T-helper 2 cell treated with Interferon-gamma antibody and Interleukin-4, amounts not matched to agents 100 ng/mL and 5 ng/mL, for 36 hours (primary cell): Measurements from ENCODE around the gene MRPS11. TPM values are rescaled to one million over a fixed set of nuclear protein-coding genes. Genes with fewer than 3 reads are reported as not detected.
"Not testable (repeated sequence)": the region's sequence is repeated elsewhere in the genome, so short reads cannot be mapped to it uniquely, and the experiment has no call there.

Experiments used
- intact Hi-C: fragments of 100-400 bp; cut with micrococcal nuclease; formaldehyde crosslinking; loops from one replicate; pipeline ENCODE4 v1.15.1; 2023
- total RNA-seq: library from RNA; stranded (reverse); gene quantifications from 2 replicates; pipeline ENCODE4 v1.2.3, GENCODE V29; 2022

Gene MRPS11
- total RNA-seq, 1 donor from 2014 or later = 53.5 TPM

DNA sequence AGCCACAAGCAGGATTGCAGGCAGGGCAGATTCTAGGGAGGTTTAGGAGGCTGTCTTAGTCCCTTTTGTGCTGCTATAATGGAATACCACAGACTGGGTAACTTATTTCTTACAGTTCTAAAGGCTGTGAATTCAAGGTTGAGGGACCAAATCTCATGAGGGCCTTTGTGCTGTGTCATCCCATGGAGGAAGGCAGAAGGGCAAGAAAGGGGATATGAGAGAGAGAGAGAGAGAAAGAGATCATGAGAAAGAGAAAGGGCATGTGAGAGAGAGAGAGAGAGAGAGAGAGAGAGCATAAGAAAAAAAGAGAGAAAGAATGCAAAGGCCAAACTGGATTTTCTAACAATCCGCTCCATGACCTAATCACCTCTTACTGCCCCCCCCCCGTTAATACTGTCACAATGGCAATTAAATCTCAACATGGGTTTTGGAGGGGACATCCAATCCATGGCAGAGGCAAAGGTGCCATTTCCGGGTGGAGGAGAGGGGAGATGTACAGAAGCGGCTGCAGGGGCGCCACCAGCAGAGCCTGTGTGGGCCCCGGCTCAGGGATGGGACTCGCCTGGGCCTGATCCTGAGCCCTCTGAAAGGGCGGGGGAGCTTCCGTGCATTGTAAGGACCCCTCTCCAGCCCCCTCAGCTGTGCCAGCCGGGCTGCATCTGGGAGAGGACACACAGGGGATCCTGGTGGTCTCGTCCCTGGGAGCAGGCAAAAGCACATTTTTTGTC lies 20.5 kb downstream of the MRPS11 start:
- intact Hi-C loops = no loop called here

DNA sequence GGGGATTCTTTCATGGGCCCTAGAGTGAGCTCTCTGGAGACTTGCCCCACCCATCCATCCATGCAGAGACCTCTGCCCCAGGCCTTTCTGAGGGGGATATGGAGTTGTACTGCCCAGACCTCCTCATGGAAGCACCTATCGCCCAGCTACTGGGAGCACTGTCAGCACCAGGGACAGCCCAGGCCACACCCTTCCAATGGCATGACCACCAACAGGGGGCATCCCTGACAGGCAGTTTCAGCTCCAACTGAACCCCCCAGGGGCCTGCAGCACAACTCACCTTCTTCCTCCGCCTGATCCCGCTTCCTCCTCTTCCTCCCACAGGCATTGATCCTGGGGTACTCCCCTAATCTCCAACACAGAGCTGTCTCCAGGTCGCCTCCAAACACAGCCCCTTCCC lies 21.8 kb downstream of the MRPS11 start:
- intact Hi-C loops = no loop called here

DNA sequence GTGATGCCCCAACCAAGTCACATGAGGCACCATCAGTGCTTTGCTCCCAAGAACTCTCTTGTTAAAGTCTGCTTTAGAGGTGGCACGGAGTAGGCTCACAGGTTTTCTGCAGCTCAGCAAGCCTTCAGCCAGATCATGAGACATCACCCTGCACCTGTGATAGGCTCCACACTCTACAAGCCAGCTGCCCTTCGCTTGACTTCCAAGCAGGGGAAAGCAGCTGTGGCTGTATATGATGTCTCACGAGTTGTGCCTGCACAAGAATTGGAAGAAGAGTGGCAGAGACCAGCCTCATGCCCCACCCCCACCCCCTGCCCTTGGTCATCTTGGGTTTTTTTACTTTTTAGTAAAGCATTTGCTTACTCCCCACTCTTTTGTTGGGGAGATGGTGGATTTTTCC lies 22.5 kb downstream of the MRPS11 start:
- intact Hi-C loops = no loop called here

DNA sequence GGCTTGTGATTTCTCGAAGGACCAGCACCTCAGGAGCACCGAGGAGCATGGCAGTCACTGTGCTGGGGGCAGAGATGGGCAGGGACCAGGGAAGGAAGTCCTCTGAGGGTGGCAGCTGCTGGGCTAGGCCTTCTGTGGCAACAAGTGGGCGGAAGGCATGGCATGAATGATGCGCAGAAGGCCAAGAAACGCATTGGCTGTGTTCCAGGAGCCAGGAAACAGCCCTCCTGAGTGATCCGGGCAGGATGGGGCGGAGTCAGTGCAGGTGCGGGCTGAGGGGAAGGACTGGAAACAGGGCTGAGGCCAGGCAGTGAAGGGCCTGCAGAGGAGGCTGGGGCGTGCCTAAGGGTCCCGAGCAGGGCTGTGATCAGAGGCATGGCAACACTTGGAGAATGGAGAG lies 23.6 kb downstream of the MRPS11 start:
- intact Hi-C loops = no loop called here

DNA sequence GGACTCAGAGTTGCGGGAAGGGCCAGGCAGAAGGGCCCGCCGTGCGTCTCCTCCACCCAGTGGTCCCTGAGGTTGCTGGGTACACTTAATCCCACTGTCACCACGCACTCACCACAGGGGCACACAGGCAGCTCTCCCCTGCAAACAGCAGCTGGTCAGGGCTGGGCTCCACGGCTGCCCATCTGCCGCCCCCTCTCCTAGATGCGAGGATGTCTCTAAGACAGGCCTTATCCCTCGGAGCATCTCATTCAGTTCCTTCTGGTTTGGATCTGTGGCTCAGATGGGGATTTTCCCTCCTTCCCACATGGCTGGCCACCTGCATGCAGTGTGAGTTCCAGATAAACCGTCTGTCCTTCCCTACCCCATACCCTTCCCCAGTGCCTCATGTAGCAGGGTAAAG lies 26.3 kb downstream of the MRPS11 start:
- intact Hi-C loops = no loop called here

DNA sequence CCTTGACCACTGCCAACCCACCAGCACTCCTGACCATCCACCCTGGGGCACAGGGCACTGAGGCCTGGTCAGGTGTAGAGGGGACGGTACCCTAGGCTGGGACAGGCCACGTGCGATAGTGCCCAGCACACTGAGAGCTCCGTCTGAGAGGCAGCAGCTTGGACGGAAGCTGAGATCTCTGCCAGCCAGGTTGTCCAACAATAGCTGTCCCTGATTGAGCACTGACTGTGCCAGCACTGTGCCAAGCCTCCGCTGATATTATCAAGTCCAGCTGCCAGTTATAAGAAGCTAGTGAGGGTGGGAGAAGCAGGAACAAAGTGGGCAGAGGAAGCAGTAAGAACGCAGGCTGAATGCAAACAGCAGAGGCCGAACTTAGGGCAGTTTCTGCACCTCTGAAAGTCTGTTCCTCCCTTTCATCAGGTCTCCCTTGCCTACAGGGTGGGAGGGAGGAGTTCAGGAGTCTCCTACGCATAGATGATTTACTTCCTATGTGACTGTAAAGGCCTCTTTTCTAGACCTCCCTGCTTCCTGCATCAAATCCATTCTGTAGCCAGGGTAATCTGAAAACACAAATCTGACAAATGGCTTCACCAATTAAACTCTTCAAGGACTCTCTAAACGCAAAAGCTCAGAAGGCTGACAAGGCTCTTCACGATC lies 29.7 kb downstream of the MRPS11 start:
- intact Hi-C loops = no loop called here

DNA sequence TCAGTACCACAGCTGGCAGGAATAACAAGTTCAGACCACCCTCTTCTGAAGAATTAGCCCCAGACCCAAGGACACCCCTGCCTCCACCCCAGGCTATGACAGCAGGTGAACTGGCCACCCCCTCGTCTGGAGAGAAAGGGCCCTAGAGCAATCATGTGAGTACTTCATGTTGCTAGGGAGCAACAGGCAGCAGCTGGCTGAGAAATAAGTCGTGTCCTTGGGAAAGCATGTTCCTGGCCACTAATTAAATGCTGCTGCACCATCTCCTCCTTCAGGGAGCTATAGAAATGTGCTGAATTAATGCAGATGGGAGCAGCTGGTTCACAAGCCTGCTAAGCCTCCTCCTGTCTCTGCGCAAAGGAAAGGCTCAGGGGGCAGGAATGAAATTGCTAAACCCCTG lies 31.5 kb downstream of the MRPS11 start:
- intact Hi-C loops = no loop called here

DNA sequence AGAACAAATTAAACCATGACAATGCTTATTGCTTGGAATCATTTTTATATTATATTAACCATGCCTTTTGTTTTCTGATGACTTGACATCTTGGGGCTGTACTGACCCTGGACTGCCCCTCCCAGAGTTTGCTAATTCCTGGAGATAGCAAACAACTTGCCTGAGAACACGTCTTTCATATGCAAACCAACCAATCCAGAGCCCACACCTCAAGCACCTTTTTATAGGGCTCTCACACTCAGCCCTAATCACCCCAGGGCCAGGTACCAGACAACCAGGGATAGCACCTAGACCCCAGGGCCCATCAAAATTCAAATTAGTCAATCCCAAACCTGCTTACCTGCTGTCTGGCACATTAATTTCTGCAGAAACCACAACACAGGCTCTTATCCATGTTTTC lies 36.9 kb downstream of the MRPS11 start:
- intact Hi-C loops = no loop called here

DNA sequence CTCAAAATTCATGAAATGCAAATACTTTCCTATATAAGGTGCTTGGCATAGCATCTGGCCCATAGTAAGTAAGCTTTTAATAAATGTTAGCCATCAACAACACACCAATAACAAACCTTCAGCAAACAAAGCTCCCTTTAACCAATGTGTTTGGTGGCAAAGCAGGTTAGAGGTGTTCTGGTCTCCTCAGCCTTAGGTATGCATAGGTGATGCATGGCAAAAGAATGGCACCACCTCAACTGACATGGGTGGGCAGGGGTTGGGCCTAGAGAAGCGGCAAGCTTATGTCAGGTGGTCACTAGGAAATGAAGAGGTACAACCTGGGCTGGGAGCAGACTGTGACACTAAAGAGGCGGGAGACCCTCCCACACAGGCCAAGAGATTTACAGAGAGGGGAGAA lies 38.2 kb downstream of the MRPS11 start:
- intact Hi-C loops = no loop called here

DNA sequence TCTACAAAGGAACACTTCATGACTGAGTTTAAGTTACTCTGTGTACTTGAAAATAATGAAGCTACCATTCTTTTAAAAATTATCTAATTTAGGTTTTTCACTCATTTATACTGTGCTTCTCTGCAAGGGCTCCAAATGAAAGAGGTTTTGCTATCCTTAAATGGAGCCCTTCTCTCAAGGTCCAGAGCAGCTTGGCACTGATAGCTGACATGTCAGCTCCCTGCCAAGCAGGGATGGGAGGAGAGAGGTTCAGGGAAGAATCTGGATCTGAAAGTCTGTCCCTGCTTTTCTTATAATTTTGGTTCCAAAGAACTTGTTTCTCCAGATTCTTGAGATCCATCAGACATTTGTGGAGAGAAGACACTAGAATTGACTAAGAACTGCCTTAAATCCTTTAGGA lies 39.1 kb downstream of the MRPS11 start:
- intact Hi-C loops = no loop called here

DNA sequence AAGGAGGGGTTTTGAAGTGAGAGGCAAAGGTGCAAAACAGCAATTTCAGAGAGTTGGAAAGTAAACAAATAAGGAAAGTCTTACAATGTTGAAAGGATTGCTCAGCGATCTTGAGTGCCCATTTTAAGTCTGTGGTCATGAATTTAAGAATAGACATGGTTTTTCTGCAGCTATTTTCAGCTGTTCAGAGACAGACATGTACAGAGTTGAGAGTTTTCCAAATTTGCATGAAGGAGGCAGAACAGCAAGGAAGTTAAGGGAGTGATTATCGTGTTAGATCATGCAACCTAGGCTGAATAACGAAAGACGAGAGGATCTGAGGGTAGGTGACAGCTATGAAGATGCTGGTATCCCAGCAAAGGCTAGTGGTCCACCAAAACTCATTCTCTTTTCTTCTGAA lies 41.8 kb downstream of the MRPS11 start:
- intact Hi-C loops = no loop called here

DNA sequence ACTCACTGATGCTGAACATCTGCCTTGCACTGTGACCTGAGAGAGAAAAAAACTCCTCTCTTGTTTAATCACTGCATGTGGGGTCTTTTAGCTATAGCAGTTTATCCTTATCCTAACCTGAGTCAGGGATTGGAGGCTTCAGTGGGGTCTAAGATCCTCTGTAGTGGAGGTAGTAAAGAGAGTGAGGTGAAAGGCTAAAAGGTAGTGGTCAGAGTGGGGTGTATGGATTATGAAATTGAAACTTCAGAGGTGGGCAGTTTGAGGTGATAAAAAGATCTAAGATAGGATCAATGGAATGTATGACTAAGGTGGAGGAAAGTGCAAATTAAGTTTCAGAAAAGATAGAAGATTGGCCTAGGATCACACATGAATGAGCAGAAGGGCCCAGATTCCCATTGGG lies 42.5 kb downstream of the MRPS11 start:
- intact Hi-C loops = no loop called here

DNA sequence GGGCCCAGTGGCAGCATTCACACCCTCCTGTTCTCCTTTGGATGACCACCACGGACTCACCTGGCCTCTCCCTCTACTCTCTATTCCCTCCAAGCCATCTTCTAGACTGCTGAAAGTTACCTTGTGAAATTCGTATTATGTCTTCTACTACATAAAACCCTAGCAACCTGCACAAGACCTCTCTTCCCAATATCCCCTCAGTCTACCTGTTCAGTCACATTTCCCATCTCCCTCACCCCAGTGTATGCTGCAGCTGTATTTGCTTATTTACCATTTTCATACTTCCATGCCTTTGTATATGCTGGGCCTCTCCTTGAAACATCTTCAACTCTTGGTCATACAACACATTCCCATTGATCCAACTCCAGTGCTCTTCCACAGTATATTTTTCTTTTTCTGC lies 43.7 kb downstream of the MRPS11 start:
- intact Hi-C loops = no loop called here

DNA sequence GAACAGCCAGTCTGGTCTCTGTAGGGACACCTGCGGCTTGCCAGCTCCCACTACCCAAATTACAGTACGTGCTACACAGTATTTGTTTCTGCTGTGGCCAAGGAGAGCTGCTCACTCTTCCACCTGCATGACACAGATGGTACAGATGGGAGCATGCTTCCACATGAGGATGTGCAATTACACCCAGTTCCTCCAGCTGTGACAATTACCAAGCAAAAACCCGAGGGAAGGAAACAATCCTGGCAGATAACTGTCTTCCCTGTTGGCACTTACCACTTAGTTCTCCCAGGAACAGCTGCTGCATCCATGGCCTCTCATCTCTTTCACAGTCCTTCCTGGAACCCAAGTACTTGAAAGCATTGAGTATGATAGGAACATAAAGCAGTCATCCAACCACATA lies 44.6 kb downstream of the MRPS11 start:
- intact Hi-C loops = no loop called here

DNA sequence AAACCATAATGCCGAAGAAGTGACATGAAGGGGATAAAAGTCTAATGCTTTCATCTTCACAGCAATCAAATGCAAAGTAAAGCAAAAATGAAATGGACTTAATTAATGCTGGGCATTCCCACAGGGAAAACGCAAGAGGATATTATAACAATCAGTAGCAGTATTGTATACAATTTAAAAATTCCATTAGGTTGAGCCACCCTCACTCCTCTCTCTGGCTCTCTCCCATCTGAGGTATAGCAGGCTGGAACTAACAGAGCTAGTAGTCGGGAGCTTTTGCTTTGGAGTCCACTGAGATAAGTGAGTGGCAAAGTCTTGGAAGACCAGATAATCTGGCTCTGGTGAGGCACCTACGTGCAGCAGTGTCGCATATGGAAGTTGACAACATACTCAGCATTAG lies 45.1 kb downstream of the MRPS11 start:
- intact Hi-C loops = no loop called here

DNA sequence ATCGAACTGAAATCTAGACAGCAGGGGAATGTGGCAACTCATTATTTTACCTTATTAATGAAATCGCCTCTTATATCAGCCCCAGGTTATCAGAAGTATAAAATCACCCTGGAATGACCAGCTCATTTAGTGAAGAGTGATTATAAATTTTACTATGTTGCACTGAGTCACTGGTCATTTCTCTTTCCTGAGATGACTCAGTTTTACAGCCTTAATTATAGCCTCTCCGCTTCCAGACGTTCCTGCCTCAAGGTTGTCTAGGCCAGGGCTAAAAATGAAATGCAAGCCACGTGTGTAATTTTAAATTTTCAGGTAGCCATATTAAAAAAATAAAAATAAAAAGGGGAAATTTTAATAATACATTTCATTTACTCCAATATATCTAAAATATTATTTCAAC lies 45.7 kb downstream of the MRPS11 start:
- intact Hi-C loops = no loop called here

DNA sequence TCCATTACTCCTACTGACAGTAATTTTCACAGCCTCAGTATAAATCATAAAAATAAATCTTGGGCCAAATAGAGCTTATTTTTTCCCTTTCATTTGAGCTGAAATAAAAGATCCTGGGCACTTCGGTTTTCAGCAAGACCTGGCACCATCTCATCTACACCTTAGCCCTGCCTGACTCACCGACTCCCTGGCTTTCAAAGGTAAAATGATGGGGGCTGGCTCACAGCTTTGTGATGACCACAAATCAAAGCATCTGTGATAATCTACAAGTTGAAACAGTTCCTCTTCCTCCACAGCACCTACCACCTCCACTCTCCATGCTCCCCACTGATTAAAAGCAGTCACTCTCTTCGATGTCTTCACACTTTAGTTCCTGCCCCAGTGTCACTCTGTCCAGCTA lies 51.4 kb downstream of the MRPS11 start:
- intact Hi-C loops = no loop called here

DNA sequence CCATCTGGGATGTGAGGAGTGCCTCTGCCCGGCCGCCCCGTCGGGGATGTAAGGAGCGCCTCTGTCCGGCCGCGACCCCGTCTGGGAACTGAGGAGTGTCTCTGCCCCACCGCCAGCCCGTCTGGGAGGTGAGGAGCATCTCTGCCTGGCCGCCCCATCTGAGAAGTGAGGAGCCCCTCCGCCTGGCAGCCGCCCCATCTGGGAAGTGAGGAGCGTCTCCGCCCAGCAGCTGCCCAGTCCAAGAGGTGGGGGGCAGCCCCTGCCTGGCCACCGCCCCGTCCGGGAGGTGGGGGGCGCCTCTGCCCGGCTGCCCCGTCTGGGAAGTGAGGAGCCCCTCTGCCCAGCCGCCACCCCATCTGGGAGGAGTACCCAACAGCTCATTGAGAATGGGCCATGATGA lies 56.6 kb downstream of the MRPS11 start:
- intact Hi-C loops = not testable (repeated sequence)

DNA sequence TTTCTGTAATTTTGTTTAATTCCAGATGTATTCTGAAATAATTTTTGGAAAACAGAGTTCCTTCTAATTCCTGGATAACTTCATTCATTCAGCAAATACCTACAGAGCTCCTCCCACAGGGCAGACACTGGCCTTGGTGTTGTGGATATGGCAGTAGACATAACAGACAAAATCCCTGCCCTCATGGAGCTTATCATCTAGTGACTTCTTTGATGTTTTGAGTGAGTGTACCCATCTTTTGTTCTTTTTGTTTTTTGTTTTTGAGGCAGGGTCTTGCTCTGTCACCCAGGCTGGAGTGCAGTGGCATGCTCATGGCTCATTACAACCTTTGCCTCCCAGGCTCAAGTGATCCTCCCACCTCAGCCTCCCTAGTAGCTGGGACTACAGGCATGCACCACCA lies 57.9 kb downstream of the MRPS11 start:
- intact Hi-C loops = no loop called here

DNA sequence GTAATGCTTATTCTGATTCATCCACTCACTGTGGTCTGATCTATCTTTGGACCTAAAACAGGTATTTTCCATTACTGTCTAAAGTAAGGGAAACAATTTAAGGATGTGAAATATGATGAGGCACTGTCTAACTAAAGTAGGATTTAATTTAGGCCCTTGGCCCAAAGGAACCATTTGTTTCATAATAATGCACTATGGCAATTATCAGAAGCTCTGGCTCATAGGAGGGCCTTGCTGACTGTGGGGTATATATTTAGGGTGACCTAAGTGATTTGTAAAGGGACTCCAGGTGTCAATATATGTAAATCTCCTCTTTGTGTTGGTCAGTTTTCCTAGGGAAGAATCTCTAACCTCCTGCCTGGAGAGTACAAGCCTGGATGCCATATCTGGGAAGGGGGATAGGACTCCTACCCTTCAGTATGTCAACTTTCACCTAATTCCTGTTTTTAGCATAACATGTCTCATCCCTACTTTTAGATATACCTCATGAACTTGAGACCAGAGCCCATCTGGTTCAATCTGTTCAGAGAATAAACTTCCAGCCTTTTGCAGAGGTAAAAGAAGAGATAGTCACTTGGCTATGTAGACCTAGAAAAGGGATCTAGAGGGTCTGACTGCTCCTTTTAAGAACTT lies 58.9 kb downstream of the MRPS11 start:
- intact Hi-C loops = no loop called here

DNA sequence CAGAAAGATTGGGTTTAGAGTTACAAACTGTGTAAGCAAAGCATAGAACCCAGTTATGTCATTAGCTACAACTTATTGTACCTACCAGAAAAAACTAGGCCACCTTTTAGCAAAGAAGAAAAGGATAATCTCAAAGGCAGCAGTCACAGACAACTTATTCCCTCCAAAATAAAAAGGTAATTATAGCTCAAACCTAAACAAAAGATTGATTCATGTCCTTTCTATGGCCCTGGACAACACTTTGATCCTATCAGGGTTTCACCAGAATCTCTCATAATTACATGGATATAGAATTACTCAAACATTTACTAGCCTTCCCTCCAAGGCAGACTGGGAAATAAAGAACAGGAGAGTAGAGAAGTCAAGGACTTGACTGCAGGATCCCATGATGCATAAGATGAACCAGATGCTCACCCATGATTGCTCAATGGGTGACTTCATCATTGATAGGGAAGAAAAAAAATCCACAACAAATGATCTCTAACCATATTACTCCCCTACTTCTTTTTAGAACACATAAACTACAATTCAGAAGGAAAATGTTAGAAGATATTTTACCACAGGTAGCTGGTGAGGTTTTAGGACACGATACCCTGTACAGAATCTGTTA lies 61.6 kb downstream of the MRPS11 start:
- intact Hi-C loops = no loop called here
